ENCODE results near the gene PSMB3. TPM values are rescaled to one million over a fixed set of nuclear protein-coding genes. Genes with fewer than 3 reads are reported as not detected.

Gene PSMB3
- polyA plus RNA-seq, 1 donor (not counting 4 experiments of a cell fraction or from before 2014, with no cell fraction given): 294 TPM

- Histone ChIP-seq H3K79me2 (ENCODE audit: control insufficient read depth, insufficient read depth, low read length) (no peaks in the 10 kb centered on the region), H3K9me1 (ENCODE audit: control insufficient read depth, extremely low read depth, insufficient read depth, low read length) (no peaks in the 10 kb centered on the region), H3K9me3 (ENCODE audit: control insufficient read depth, low read depth, low read length) (no peaks in the 10 kb centered on the region), H3K36me3 (ENCODE audit: control insufficient read depth in 2 of 2, extremely low read depth in 1 of 2, insufficient read depth in 2 of 2, low read length in 2 of 2) (peaks cover 17 to 27% of the 10 kb centered on the region in 2 experiments), H4K20me1 (ENCODE audit: control insufficient read depth, extremely low read depth, insufficient read depth, low read length) (no peaks in the 10 kb centered on the region), H3K27me3 (ENCODE audit: control insufficient read depth, extremely low read depth, insufficient read depth, low read length) (no peaks in the 10 kb centered on the region), H3K4me3 (ENCODE audit: control insufficient read depth in 2 of 3, extremely low read depth in 1 of 3, insufficient read depth in 2 of 3, low read depth in 1 of 3, low read length in 3 of 3) (no peak overlapping the region), H3K4me2 (ENCODE audit: control insufficient read depth, extremely low read depth, insufficient read depth, low read depth, low read length) (no peak overlapping the region), H3K9ac (ENCODE audit: control insufficient read depth, extremely low read depth, insufficient read depth, low read length) (no peak overlapping the region), H3K4me1 (ENCODE audit: control insufficient read depth, extremely low read depth, insufficient read depth, low read length) (peaks cover 10% of the 10 kb centered on the region), H3K27ac (ENCODE audit: control insufficient read depth, insufficient read depth, low read length) (no peak overlapping the region), H2AFZ (ENCODE audit: control insufficient read depth, low read length) (no peak overlapping the region)
- dilution Hi-C loops (cut with MboI; ENCODE audit: extremely low pct_ligation_motif_present, low sequenced_read_pairs): no loop called here
- no peak for FAIRE-seq
- no peak for DNase-seq (ENCODE audit: low read depth, low spot score)
- TF ChIP-seq CTCF (optimal IDR thresholded peaks at IDR 0.05 in 1 of 3, IDR thresholded peaks at IDR 0.05 in 1 of 3, conservative IDR thresholded peaks at IDR 0.05 in 1 of 3; ENCODE audit: extremely low read depth in 1 of 3, insufficient read depth in 2 of 3, low read length in 3 of 3) (no peak), EZH2 (IDR thresholded peaks at IDR 0.05; ENCODE audit: low read length) (no peak)
These were observed 43.3 kb upstream of the PSMB3 start for GRCh38 chr17:38709104-38709820.

GRCh38 chr17:38709864-38710603 is 42.5 kb upstream of the PSMB3 start:
- no peaks in the 10 kb centered on the region for H3K9me1 ChIP-seq (ENCODE audit: control insufficient read depth, extremely low read depth, insufficient read depth, low read length)
- no peak overlapping the region for H3K4me3 ChIP-seq (ENCODE audit: control insufficient read depth in 2 of 3, extremely low read depth in 1 of 3, insufficient read depth in 2 of 3, low read depth in 1 of 3, low read length in 3 of 3)
- dilution Hi-C loops (cut with MboI; ENCODE audit: extremely low pct_ligation_motif_present, low sequenced_read_pairs): no loop called here
- no peak overlapping the region for H2AFZ ChIP-seq (ENCODE audit: control insufficient read depth, low read length)
- H4K20me1 ChIP-seq (ENCODE audit: control insufficient read depth, extremely low read depth, insufficient read depth, low read length): no peaks in the 10 kb centered on the region
- peaks cover 18 to 27% of the 10 kb centered on the region in 2 experiments for H3K36me3 ChIP-seq (ENCODE audit: control insufficient read depth in 2 of 2, extremely low read depth in 1 of 2, insufficient read depth in 2 of 2, low read length in 2 of 2)
- TF ChIP-seq CTCF (optimal IDR thresholded peaks at IDR 0.05 in 1 of 3, IDR thresholded peaks at IDR 0.05 in 1 of 3, conservative IDR thresholded peaks at IDR 0.05 in 1 of 3; ENCODE audit: extremely low read depth in 1 of 3, insufficient read depth in 2 of 3, low read length in 3 of 3) (no peak), EZH2 (IDR thresholded peaks at IDR 0.05; ENCODE audit: low read length) (no peak)
- H3K9me3 ChIP-seq (ENCODE audit: control insufficient read depth, low read depth, low read length): no peaks in the 10 kb centered on the region
- no peak for DNase-seq (ENCODE audit: low read depth, low spot score)
- no peak overlapping the region for H3K27ac ChIP-seq (ENCODE audit: control insufficient read depth, insufficient read depth, low read length)
- no peak overlapping the region for H3K4me2 ChIP-seq (ENCODE audit: control insufficient read depth, extremely low read depth, insufficient read depth, low read depth, low read length)
- no peak overlapping the region for H3K9ac ChIP-seq (ENCODE audit: control insufficient read depth, extremely low read depth, insufficient read depth, low read length)
- no peaks in the 10 kb centered on the region for H3K79me2 ChIP-seq (ENCODE audit: control insufficient read depth, insufficient read depth, low read length)
- H3K4me1 ChIP-seq (ENCODE audit: control insufficient read depth, extremely low read depth, insufficient read depth, low read length): peaks cover 6% of the 10 kb centered on the region
- H3K27me3 ChIP-seq (ENCODE audit: control insufficient read depth, extremely low read depth, insufficient read depth, low read length): no peaks in the 10 kb centered on the region
- FAIRE-seq: no peak

Data from keratinocyte (primary cell).